Inferior parietal cortex (tissue), 1 donor: ENCODE results near the gene SYNPO2.
"Not testable (repeated sequence)": the region's sequence is repeated elsewhere in the genome, so short reads cannot be mapped to it uniquely, and the experiment has no call there.

ENCODE experiments used
- DNase-seq: peaks from one replicate; pipeline ENCODE4 v3.0.0-alpha.2; 2016; ENCODE audit errors: extremely low spot score

Gene SYNPO2

DNA sequence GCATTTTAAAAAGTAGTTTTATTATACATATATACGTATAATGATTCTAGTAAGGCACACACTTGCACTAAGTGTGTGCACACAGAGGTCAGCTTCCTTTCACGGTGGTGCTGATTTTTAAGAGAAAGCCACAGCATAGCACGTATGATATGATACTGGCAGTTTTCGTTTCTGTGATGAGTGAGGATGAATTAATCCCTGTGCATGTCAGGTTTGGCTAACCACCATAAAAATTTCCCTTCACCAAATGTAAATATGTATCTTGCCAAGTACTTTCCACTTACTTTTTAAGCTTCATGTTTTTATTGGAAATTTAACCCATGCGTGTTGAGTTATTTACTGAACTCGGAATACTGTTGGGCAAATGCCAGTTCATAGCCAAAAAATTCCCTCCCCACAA, 84.6 kb downstream of the SYNPO2 start:
- DNase-seq, result no peak

DNA sequence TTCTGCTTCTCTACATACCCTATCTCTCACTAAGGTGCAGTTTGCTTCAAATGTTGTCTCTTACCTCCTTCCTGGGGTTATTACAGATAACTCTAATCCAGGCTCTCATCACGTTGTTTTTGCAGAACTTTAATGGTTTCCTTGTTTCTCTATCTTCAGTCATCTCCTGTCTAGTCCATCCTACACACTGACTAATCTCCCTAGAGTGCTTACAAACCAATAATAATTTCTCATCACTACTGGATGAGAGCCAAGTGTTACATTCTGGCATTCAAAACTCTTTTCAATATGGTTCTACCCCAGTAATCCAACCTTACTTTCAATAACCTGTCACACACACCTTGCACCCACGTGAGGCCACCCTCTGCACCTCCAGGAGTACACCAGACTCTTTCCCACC, 86.1 kb downstream of the SYNPO2 start:
- no peak for DNase-seq

DNA sequence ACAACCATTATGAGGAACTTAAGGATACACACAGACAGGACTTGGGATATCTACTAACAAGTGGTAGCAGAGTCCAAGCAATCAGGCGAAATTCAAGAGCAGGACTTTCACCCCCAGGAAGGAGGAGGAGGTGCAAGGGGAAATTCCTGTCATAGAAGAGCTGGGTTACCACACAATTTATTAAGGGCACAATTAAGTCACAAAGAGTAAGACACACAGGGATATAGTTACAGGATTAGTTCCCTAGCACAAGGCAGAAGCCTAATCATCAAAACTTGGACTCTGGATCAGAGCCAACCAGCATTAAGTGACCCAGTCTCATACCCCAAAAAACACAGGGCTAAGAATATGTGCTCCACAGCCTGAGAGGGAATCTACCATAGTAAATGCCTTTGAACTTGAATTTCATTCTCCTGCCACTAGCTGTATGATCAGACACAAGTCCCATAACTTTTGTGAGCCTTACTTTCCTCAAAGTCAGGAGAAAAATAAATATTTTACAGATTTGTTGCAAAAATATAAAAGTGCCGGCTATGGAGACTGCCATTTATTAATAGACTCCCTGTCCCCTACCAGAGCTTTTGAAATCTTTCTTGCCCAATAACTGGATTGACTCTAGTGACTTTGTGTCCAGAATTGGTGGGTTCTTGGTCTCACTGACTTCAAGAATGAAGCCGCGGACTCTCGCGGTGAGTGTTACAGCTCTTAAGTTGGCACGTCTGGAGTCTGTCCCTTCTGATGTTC, 87.0 kb downstream of the SYNPO2 start:
- DNase-seq, result no peak

DNA sequence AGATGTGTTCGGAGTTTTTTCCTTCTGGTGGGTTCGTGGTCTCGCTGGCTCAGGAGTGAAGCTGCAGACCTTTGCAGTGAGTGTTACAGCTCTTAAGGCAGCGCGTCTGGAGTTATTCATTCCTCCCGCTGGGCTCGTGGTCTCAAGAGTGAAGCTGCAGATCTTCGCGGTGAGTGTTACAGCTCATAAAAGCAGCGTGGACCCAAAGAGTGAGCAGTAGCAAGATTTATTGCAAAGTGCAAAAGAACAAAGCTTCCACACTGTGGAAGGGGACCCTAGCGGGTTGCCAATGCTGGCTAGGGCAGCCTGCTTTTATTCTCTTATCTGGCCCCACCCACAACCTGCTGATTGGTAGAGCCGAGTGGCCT, 87.5 kb downstream of the SYNPO2 start:
- not testable (repeated sequence) for DNase-seq

DNA sequence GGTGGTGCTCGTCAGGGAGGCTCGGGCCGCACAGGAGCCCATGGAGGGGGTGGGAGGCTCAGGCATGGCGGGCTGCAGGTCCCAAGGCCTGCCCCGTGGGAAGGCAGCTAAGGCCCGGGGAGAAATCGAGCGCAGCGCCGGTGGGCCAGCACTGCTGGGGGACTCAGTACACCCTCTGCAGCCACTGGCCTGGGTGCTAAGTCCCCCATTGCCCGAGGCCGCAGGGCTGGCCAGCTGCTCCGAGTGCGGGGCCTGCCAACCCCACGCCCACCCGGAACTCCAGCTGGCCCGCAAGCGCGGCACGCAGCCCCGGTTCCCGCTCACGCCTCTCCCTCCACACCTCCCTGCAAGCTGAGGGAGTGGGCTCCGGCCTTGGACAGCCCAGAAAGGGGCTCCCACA, 88.4 kb downstream of the SYNPO2 start:
- not testable (repeated sequence) for DNase-seq

DNA sequence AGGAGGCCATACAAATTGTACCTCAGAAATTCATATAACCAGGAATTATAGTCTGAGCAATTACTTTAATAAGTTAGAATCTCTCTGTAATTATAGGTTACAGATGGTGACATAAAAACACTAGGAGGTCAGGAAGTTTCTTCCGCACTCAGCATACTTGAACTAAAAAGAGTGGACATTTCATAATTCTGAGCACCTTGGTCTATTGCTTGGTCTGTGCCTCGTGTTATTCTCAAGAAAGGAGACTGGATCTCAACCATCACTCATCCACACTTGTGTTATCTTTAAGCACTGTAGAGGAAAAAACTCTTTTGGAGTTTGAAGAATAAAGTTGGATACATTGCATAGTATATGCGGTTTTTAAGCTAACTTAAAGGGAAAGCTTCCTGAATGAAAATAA, 91.1 kb downstream of the SYNPO2 start:
- DNase-seq, result no peak

DNA sequence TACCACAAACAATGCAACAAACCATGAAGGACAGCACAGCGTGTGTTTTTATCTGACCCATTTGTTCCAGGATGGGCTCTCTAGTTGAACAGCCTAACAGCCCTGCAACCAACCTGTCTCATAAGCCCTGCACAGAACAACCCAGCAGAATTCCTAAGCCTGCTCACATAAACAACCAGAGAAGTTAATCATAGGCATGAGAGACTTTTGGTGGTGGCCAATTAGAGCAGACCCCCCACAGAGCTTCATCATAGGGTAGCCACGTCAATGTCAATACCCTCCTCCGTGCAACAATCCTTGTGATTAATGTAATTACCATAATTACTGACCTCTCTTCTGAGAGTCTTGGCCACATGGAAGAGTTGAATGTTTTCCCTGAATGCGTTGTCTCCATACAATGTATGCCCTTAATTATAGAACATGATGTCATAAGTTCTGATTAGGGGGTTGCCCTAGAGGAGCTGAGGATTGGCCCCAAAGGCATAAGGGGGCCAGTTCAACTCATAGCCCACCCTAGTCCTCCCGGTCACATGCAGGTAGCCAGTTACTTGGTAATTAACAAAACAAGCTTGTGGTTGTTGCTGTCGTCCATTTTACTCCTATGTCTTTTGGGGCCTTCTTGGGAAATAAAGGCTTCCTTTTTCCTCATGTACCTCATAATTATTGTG, 92.7 kb downstream of the SYNPO2 start:
- no peak for DNase-seq

DNA sequence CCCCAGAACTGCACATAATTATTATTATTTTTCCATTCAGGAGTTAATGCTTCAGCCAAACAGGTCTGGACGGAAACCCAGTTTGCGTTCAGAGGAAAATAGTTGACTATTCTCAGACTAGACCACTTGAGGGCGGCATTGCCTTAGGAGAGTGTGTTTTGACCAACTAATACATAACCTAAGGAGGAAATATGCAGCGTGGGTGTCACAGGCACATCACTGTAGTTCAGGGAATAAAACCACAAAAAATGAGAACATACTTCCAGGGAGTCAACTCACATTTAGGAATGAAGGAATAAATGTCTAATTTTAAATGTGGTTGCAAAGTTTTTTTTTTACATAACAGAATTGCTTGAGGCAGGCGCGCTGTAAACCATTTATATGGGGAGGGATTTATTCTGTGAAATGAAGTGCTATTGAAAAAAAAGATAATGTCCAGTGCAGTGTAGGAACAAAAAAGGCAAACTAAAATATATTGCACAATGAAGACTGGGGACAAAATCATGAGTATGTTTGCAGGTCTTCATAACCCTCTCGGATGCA, 93.3 kb downstream of the SYNPO2 start:
- DNase-seq, result peak; percentile 87

DNA sequence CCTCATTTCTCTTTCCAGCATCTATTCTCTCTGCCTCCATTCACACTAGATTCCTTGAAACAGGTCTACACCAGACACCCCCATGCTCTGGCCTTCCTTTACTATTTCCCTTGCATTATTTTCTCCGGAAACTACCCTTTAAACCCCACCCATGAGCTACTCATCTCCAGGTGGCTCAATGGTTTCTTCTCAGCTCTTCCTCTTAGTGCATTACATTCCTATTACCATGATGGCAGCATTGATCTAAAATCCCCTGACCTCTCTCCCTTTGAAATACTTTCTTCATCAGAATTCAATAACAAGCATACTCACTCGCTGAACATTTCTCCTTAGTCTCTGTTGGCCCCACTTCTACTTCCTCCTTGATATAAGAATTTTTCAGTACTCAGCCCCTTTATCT, 94.6 kb downstream of the SYNPO2 start:
- DNase-seq, result no peak

DNA sequence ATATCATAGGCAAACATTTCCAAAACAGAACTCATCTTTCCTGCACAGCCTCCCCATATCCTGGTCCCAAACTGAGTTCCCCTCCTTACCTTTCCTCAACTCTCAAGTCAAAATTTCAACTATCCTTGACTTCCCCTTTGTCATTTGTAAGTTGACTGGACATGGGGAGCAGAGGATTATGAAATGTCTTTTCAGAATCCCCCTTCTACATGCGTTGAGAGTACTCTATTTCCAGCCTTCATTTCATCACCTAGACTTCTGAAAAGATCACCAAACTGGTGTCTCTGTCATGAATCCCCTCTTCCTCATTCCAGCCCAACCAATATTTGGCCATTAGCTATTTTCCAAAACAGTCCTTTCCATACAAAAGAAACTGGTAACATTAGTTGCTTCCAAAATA, 95.2 kb downstream of the SYNPO2 start:
- no peak for DNase-seq

DNA sequence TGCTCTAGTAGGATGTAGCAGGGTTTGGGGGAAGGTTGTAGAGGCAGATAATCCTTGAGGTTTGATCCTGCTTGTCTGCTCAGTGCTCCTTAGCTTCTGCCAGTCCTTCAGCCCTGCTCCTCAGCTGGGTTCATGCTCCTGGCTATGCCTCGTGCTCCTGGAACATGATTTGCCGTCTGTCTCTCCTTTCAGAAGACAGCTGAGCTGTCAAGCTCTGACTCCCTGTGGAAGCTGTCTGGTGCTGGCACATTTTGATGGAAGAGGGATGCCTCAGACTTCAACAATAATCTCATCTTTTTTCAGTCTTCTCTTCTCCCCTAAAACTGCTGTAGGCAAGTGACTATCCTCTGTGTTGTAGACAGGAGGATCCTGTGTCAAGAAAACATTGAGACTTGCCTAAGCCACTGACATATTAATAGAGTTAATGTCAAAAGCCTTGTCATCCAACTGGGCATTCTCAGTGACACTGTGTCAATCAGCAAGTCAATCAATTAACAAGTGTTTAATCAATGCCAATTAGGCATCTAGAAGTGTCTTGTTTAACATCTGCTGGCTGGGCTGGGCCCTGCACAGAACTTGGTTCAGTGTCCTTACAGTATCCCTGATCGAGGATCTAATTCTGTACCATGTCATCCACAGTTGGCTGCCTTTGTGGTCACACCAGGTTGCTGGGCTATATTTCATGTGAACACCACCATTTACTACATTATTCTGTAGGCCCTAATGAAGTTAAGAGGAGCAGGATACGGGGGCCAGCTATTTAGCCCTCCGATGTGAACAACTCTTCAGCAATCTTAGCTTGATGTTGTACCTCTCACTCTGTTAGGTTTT, 96.7 kb downstream of the SYNPO2 start:
- no peak for DNase-seq

DNA sequence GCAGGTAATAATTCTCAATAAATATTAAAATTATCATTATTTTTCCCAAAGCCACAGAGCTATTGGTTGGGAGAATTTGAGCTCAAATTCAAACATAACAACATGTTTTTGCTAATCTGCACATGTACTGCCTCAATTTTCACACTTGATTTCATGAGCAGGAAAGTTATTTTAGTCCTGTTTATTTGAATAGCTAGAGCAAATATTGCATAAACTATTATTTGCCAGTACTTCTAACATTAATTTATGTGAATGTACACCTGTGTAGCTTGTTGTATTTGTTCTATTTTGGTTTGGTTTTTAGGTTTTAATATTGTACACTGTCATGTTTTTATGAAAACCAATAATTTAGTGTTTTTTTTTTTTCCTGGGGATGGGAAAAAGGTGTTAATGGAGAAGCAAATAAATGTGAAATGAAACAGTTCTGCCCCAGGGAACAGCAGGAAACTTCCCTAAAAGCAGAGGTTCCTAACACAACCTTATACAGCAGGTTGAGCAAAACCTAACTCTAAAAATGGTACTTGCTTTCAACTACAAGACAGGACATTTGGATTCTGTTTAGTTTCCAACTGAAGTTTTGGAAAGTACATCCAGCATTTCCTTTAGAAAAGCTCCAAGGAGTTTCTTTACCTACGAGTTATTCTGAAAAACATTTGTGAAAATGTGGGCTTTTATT, 99.4 kb downstream of the SYNPO2 start:
- no peak for DNase-seq

DNA sequence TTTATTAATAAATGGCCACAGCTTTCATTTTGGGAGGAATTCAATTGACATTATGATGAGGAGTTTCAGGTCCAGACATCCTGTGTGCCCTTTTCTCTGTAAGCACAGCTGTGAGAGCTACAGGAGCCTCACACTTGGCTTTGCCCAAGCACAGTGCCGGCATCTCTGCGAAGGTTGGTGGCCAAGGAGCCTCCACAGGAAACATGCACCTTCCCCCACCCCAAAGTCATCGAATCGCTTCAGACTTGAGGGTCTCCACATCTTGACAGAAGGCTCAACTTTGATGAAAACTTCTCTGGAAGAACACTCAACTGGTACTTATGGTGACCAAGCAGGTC, 100.0 kb downstream of the SYNPO2 start:
- no peak for DNase-seq

DNA sequence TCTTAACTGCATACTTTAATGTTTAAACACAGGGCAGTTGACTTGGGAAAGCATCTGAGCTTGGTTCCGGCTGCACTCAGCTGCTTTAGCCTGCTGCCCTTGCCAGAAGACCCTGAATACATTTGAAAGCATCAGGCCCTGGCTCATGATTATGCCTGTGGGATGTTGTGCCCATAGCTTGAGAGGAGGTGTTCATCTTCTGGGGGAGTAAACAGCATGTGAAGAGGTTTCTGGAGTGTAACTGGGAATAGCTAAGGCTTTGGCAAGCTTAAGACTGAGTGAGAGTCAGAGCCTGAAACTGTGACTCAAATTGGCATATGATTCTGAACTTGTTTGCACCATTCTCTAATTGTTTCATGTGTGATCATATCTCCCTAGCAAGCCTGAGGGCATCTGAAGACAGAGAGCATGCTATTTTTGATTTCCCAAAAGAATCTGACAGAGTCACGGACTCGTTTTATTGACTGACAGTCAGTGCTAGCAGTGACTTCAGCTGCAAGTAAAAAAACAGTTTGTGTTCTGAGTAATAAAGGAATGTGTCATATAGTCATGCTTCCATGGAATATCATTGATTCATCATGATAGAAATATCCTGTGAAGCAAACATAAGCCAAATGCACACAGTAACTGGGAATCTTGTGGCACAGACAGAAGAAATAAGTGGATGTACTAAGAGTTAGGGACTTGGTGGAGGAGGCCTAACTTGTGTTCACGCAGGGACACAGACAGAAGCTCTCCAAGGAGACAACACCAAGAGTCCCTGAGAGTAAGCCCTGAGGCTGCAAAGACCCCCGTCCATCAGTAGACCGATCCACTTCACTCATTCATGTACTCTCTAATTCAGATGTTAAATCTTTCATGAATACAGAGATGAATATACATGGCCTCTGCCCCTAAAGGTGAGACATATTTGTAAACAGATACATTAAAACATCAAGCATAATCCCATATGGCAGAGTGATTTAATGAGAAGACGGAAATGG, 100.7 kb downstream of the SYNPO2 start:
- DNase-seq, result peak; percentile 48

DNA sequence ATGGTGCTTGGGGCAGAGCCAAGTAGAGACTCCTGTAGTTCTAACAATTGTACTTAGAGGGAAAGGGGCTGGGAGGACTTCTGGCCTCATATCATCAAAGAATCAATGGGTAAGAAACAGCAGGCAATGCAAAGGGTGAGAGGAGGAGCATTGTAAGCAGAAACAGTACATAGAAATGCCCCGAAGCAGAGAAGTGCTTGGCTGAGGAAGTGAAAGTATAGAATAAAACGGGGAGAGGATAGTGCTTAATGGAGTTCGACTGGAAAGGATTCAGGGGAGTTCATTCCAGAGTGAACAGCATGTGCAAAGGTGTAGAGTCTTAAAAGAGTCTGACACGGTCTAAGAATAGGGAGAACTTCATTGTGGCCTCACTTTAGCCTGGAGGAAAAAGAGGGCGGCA, 103.0 kb downstream of the SYNPO2 start:
- DNase-seq, result no peak

DNA sequence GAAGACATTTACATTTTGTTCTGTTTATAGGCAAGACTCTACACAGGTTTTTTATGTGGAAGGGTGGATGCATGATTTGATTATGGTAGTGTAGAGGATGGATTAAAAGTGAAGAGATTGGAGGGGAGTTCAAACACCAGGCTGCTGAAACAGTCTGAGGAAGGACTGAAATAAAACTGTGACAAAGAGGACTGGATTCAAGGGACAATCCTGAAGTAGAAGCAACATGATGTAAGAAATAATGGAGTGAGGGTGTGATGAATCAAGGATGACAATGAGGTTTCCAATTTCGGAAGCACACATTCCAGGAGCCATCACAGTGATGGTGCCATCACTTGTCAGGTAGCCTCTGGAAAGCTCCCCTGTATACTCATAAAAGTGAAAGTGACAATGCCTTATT, 103.5 kb downstream of the SYNPO2 start:
- no peak for DNase-seq

DNA sequence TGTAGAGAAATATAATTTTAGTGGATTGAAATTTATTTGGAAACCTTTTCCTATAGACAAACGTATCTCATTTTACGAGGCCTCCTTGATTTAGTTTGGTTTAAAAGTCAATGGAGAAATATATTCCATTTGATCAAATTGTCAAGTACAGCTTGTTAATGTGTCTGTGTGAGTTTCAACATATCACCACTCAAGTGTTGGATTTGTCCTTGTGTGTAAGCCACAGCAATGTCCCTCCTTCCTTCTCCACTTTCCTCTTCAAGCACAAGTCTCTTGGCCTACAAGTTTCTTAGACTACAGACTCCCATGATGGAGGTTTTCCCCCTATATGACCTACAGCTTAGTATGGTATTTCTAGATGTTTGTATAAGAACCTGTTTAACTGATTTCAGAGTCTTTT, 104.7 kb downstream of the SYNPO2 start:
- no peak for DNase-seq

DNA sequence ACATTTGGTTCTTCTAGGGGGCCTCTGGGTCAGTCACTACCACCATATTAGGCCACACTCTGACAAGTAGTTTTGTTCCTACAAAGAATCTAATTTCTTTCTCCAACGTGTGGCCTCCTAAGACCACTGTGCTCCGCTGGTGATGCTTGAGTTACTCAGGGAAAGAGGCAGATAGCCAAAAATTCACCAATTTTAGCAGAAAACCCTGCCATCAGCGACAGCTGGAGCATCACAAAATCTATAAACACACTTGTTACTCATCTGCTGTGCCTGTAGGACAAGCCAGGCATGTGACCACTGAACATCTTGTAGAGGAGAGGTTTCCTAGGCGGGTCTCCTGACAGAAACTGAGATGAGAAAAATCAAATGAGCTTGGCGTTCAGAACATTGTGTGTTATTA, 105.4 kb downstream of the SYNPO2 start:
- no peak for DNase-seq

DNA sequence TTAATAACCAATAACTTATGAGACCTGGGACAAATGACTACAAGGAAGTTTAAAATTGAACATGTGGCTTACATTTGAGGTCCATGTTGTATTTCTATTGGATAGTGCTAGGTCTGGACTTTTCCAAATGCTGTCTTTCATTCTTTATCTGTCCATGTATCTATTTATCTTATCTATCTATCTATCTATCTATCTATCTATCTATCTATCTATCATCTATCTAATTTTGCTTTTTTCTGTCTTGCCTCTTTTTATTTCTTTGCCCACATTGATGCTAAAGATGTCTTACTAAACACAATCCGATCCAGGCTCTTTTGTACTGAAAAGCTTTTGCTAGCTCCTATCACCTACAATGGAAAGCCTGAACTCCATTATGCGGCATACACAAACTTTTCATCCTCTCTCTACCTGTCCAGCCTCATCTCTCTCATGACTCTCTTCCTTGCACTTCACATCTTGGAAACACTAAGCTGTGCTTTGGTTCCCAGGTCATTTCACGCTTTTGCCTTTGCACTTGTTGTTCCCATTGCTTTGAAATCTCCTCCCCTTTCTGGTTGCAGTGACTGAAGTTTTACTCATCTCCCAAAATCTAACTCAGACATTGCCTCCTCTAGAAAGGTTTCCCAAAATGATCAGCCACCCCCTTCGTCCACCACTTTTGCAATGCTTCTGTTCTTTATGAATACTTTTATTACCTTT, 107.2 kb downstream of the SYNPO2 start:
- no peak for DNase-seq

DNA sequence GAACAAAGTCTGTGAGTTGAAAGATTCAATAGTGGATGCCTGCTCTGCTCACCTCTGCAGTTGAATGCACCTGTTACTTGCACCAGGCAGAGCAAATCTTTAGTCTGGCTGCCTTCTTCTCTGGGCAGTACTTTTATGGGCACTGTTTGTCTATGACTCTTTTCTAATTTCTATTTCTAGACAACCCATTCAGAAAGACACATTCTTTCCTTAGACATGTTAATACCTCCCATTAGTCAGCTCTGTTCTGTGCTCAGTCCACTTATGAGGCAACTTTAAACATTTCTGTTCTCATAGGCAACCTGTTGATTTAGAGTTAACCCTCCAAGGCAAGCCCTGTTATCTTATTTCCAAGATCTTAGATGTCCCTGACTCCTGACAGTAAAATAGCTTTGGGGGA, 108.9 kb downstream of the SYNPO2 start:
- no peak for DNase-seq
